ENCODE results near the gene SLC10A3. TPM values are rescaled to one million over a fixed set of nuclear protein-coding genes. Genes with fewer than 3 reads are reported as not detected.

The SLC10A3 gene
- total RNA-seq, 2 donors from 2014 or later, result 5.4 to 9.1 TPM

- WGBS, 2 experiments (ENCODE audit: insufficient coverage in 1 of 2, insufficient read length in 1 of 2), result 98 to 100% methylated on average over 1 to 2 of the region's 2 CpGs
- no peak for DNase-seq
- Mint-ChIP-seq H3K4me1 (peaks cover 11% of the 10 kb centered on the region), H3K27ac (no peak overlapping the region), H3K9me3 (peaks cover 64% of the 10 kb centered on the region), H3K4me3 (no peak overlapping the region), H3K36me3 (ENCODE audit: low read depth) (peaks cover 26% of the 10 kb centered on the region), H3K27me3 (ENCODE audit: insufficient read depth) (no peaks in the 10 kb centered on the region)
- Histone ChIP-seq H3K9me3 (ENCODE audit: control insufficient read depth, low read length) (peaks cover 3% of the 10 kb centered on the region), H3K9ac (ENCODE audit: extremely low read depth, low read length, poor library complexity, severe bottlenecking) (no peak overlapping the region), H3K27ac (ENCODE audit: low read depth, low read length) (no peak overlapping the region), H3K36me3 (ENCODE audit: control insufficient read depth, insufficient read depth, low read length) (peaks cover 8% of the 10 kb centered on the region), H3K4me1 (ENCODE audit: control insufficient read depth, insufficient read depth, low read length) (no peaks in the 10 kb centered on the region), H3K27me3 (ENCODE audit: control insufficient read depth, insufficient read depth, low read length, poor library complexity, severe bottlenecking) (no peaks in the 10 kb centered on the region), H3K4me3 (ENCODE audit: low read length) (no peak overlapping the region)
- no peak for TF ChIP-seq CTCF (conservative IDR thresholded peaks at IDR 0.05)
Measured at GRCh38 chrX:154513716-154514115, 23.3 kb upstream of the SLC10A3 start.

- Mint-ChIP-seq H3K27me3 (ENCODE audit: insufficient read depth) (no peaks in the 10 kb centered on the region), H3K9me3 (peaks cover 66% of the 10 kb centered on the region), H3K36me3 (ENCODE audit: low read depth) (peaks cover 28% of the 10 kb centered on the region), H3K4me3 (no peak overlapping the region), H3K27ac (no peak overlapping the region), H3K4me1 (peaks cover 8% of the 10 kb centered on the region)
- 92% methylated on average over 10 to 16 of the region's 16 CpGs for WGBS, 2 experiments (ENCODE audit: insufficient coverage in 1 of 2, insufficient read length in 1 of 2)
- peaks cover 3% of the 10 kb centered on the region for H3K9me3 ChIP-seq (ENCODE audit: control insufficient read depth, low read length)
- no peak overlapping the region for H3K27ac ChIP-seq (ENCODE audit: low read depth, low read length)
- H3K27me3 ChIP-seq (ENCODE audit: control insufficient read depth, insufficient read depth, low read length, poor library complexity, severe bottlenecking), result no peaks in the 10 kb centered on the region
- H3K36me3 ChIP-seq (ENCODE audit: control insufficient read depth, insufficient read depth, low read length), result peaks cover 8% of the 10 kb centered on the region
- no peaks in the 10 kb centered on the region for H3K4me1 ChIP-seq (ENCODE audit: control insufficient read depth, insufficient read depth, low read length)
- no peak for DNase-seq
- TF ChIP-seq CTCF (conservative IDR thresholded peaks at IDR 0.05), result no peak
- no peak overlapping the region for H3K4me3 ChIP-seq (ENCODE audit: low read length)
- no peak overlapping the region for H3K9ac ChIP-seq (ENCODE audit: extremely low read depth, low read length, poor library complexity, severe bottlenecking)
Measured at GRCh38 chrX:154512879-154513553, 22.6 kb upstream of the SLC10A3 start.

GRCh38 chrX:154511761-154512160 is 21.3 kb upstream of the SLC10A3 start:
- Mint-ChIP-seq H3K27me3 (ENCODE audit: insufficient read depth) (no peaks in the 10 kb centered on the region), H3K9me3 (peaks cover 60% of the 10 kb centered on the region), H3K4me3 (no peak overlapping the region), H3K36me3 (ENCODE audit: low read depth) (peaks cover 32% of the 10 kb centered on the region), H3K4me1 (peaks cover 5% of the 10 kb centered on the region), H3K27ac (no peak overlapping the region)
- H3K36me3 ChIP-seq (ENCODE audit: control insufficient read depth, insufficient read depth, low read length), result peaks cover 8% of the 10 kb centered on the region
- WGBS, 2 experiments (ENCODE audit: insufficient coverage in 1 of 2, insufficient read length in 1 of 2), result 93% methylated on average over 12 of the region's 12 CpGs; no CpG with 5 or more reads in 1 of the 2 experiments
- DNase-seq, result no peak
- no peak for TF ChIP-seq CTCF (conservative IDR thresholded peaks at IDR 0.05)
- no peak overlapping the region for H3K9ac ChIP-seq (ENCODE audit: extremely low read depth, low read length, poor library complexity, severe bottlenecking)
- H3K9me3 ChIP-seq (ENCODE audit: control insufficient read depth, low read length), result peaks cover 3% of the 10 kb centered on the region
- no peak overlapping the region for H3K4me3 ChIP-seq (ENCODE audit: low read length)
- no peak overlapping the region for H3K27ac ChIP-seq (ENCODE audit: low read depth, low read length)
- no peaks in the 10 kb centered on the region for H3K4me1 ChIP-seq (ENCODE audit: control insufficient read depth, insufficient read depth, low read length)
- no peaks in the 10 kb centered on the region for H3K27me3 ChIP-seq (ENCODE audit: control insufficient read depth, insufficient read depth, low read length, poor library complexity, severe bottlenecking)
